Immature natural killer cell (primary cell): Measurements from ENCODE around the gene FOXL2NB. TPM values are rescaled to one million over a fixed set of nuclear protein-coding genes. Genes with fewer than 3 reads are reported as not detected.

Source experiments
- DNase-seq, 3 donors: peaks; one replicate each; pipeline ENCODE4 v3.0.0; 2022; ENCODE audit warnings: mixed read lengths in 1 of 3
- H3K27ac Mint-ChIP-seq, 6 donors: one replicate each; pipeline ENCODE4 v1.8.0; 2020; ENCODE audit warnings: mixed read lengths in 6 of 6, mild to moderate bottlenecking in 5 of 6, inconsistent platforms in 4 of 6, moderate library complexity in 3 of 6
- H3K27me3 Mint-ChIP-seq, 3 donors: one replicate each; pipeline ENCODE4 v1.8.0; 2020 to 2021; ENCODE audit warnings: low read depth in 3 of 3, mild to moderate bottlenecking in 3 of 3, mixed read lengths in 3 of 3, moderate library complexity in 3 of 3, inconsistent platforms in 1 of 3
- H3K36me3 Mint-ChIP-seq, 3 donors: one replicate each; pipeline ENCODE4 v1.8.0; 2020; ENCODE audit warnings: mixed read lengths in 3 of 3, inconsistent platforms in 2 of 3, mild to moderate bottlenecking in 2 of 3
- H3K4me1 Mint-ChIP-seq, 2 donors: one replicate each; pipeline ENCODE4 v1.8.0; 2020; ENCODE audit warnings: inconsistent platforms in 2 of 2, mild to moderate bottlenecking in 2 of 2, mixed read lengths in 2 of 2, moderate library complexity in 1 of 2
- H3K4me3 Mint-ChIP-seq, 5 donors: one replicate each; pipeline ENCODE4 v1.8.0; 2020; ENCODE audit warnings: mild to moderate bottlenecking in 5 of 5, mixed read lengths in 5 of 5, inconsistent platforms in 3 of 5, moderate library complexity in 3 of 5
- H3K9me3 Mint-ChIP-seq, 6 donors: one replicate each; pipeline ENCODE4 v1.8.0; 2020; ENCODE audit warnings: mild to moderate bottlenecking in 6 of 6, mixed read lengths in 6 of 6, inconsistent platforms in 4 of 6, moderate library complexity in 3 of 6
- polyA plus RNA-seq, 3 donors: library from polyadenylated mRNA; unstranded; fragments of 300-500 nt; fragmentation: Illumina TruSeq; gene quantifications; one replicate each; pipeline ENCODE4 v1.2.3, GENCODE V29; 2021

FOXL2NB gene
- polyA plus RNA-seq, 3 donors from 2014 or later: not detected

- H3K27ac Mint-ChIP-seq: peak overlapping the region in 1 of 6 donors; percentile 55
- peaks cover 44 to 62% (median 45%) of the 10 kb centered on the region in 3 donors for H3K27me3 Mint-ChIP-seq
- peaks cover 0 to 2% (median 0%) of the 10 kb centered on the region in 6 donors for H3K9me3 Mint-ChIP-seq
- DNase-seq: peak in 2 of 3 donors; percentile 30 to 32
- peaks cover 31 to 43% of the 10 kb centered on the region in 2 donors for H3K4me1 Mint-ChIP-seq
- peak overlapping the region; percentile 85 to 92 (median 88) for H3K4me3 Mint-ChIP-seq
- H3K36me3 Mint-ChIP-seq: peaks cover 0 to 3% (median 0%) of the 10 kb centered on the region in 3 donors
Observed at GRCh38 chr3:138944929-138945708, 1.9 kb upstream of the FOXL2NB start.

- Mint-ChIP-seq H3K9me3 (peaks cover 0 to 2% (median 0%) of the 10 kb centered on the region in 6 donors), H3K27ac (no peak overlapping the region), H3K36me3 (peaks cover 0 to 3% (median 0%) of the 10 kb centered on the region in 3 donors), H3K27me3 (peaks cover 46 to 59% (median 48%) of the 10 kb centered on the region in 3 donors), H3K4me3 (peak overlapping the region; percentile 22 to 88 (median 85)), H3K4me1 (peaks cover 35 to 47% of the 10 kb centered on the region in 2 donors)
- no peak for DNase-seq
Observed at GRCh38 chr3:138945709-138946662, 1.0 kb upstream of the FOXL2NB start.

- H3K36me3 Mint-ChIP-seq: peaks cover 0 to 3% (median 0%) of the 10 kb centered on the region in 3 donors
- H3K9me3 Mint-ChIP-seq: peaks cover 0 to 2% (median 0%) of the 10 kb centered on the region in 6 donors
- H3K27ac Mint-ChIP-seq: no peak overlapping the region
- no peak for DNase-seq
- H3K4me1 Mint-ChIP-seq: peaks cover 35 to 48% of the 10 kb centered on the region in 2 donors
- peaks cover 40 to 48% (median 45%) of the 10 kb centered on the region in 3 donors for H3K27me3 Mint-ChIP-seq
- peak overlapping the region; percentile 25 to 67 (median 48) for H3K4me3 Mint-ChIP-seq
Observed at GRCh38 chr3:138947495-138948121, 591 bp downstream of the FOXL2NB start.

- Mint-ChIP-seq H3K36me3 (peaks cover 0 to 3% (median 0%) of the 10 kb centered on the region in 3 donors), H3K4me3 (peak overlapping the region in 2 of 5 donors; percentile 53 to 67), H3K27ac (no peak overlapping the region), H3K9me3 (peaks cover 0 to 5% (median 0%) of the 10 kb centered on the region in 6 donors), H3K4me1 (peaks cover 35 to 45% of the 10 kb centered on the region in 2 donors), H3K27me3 (peaks cover 36 to 42% (median 41%) of the 10 kb centered on the region in 3 donors)
- no peak for DNase-seq
Observed at GRCh38 chr3:138948371-138949001, 1.5 kb downstream of the FOXL2NB start.

- no peak for DNase-seq
- Mint-ChIP-seq H3K4me3 (peak overlapping the region in 2 of 5 donors; percentile 8 to 14), H3K27ac (no peak overlapping the region), H3K9me3 (peaks cover 0 to 3% (median 0%) of the 10 kb centered on the region in 6 donors), H3K27me3 (peaks cover 32 to 36% (median 36%) of the 10 kb centered on the region in 3 donors), H3K36me3 (peaks cover 0 to 3% (median 0%) of the 10 kb centered on the region in 3 donors), H3K4me1 (peaks cover 32 to 40% of the 10 kb centered on the region in 2 donors)
Observed at GRCh38 chr3:138949002-138949418, 2.0 kb downstream of the FOXL2NB start.

GRCh38 chr3:138949445-138950005, 2.5 kb downstream of the FOXL2NB start:
- Mint-ChIP-seq H3K9me3 (peaks cover 0 to 3% (median 0%) of the 10 kb centered on the region in 6 donors), H3K4me3 (peak overlapping the region in 4 of 5 donors; percentile 14 to 40 (median 20)), H3K27me3 (peaks cover 31 to 32% (median 31%) of the 10 kb centered on the region in 3 donors), H3K4me1 (peaks cover 27 to 35% of the 10 kb centered on the region in 2 donors), H3K27ac (no peak overlapping the region), H3K36me3 (peaks cover 0 to 3% (median 0%) of the 10 kb centered on the region in 3 donors)
- no peak for DNase-seq

GRCh38 chr3:138950006-138950644, 3.1 kb downstream of the FOXL2NB start:
- no peak for DNase-seq

GRCh38 chr3:138950701-138951100, 3.7 kb downstream of the FOXL2NB start:
- Mint-ChIP-seq H3K27ac (no peak overlapping the region), H3K36me3 (no peaks in the 10 kb centered on the region), H3K4me3 (peak overlapping the region in 3 of 5 donors; percentile 1 to 51 (median 19)), H3K27me3 (peaks cover 24 to 31% (median 28%) of the 10 kb centered on the region in 3 donors), H3K4me1 (peaks cover 19 to 25% of the 10 kb centered on the region in 2 donors), H3K9me3 (peaks cover 0 to 3% (median 0%) of the 10 kb centered on the region in 6 donors)
- no peak for DNase-seq

More at GRCh38 chr3:138950006-138950644, 3.1 kb downstream of the FOXL2NB start:
- peaks cover 0 to 1% (median 0%) of the 10 kb centered on the region in 3 donors for H3K36me3 Mint-ChIP-seq
- peaks cover 0 to 3% (median 0%) of the 10 kb centered on the region in 6 donors for H3K9me3 Mint-ChIP-seq
- no peak overlapping the region for H3K27ac Mint-ChIP-seq
- H3K4me1 Mint-ChIP-seq: peaks cover 22 to 29% of the 10 kb centered on the region in 2 donors
- peaks cover 26 to 30% (median 29%) of the 10 kb centered on the region in 3 donors for H3K27me3 Mint-ChIP-seq
- H3K4me3 Mint-ChIP-seq: peak overlapping the region in 3 of 5 donors; percentile 1 to 51 (median 19)

GRCh38 chr3:138960417-138960852, 13.4 kb downstream of the FOXL2NB start:
- no peak for DNase-seq
- peaks cover 0 to 16% (median 12%) of the 10 kb centered on the region in 6 donors for H3K9me3 Mint-ChIP-seq
- no peak overlapping the region for H3K27ac Mint-ChIP-seq
- H3K4me1 Mint-ChIP-seq: peaks cover 16% of the 10 kb centered on the region in 2 donors
- peak overlapping the region in 3 of 5 donors; percentile 28 to 52 (median 46) for H3K4me3 Mint-ChIP-seq
- H3K27me3 Mint-ChIP-seq: peaks cover 4 to 29% (median 13%) of the 10 kb centered on the region in 3 donors
- no peaks in the 10 kb centered on the region for H3K36me3 Mint-ChIP-seq

- Mint-ChIP-seq H3K4me1 (peaks cover 16% of the 10 kb centered on the region in 2 donors), H3K9me3 (peaks cover 0 to 21% (median 19%) of the 10 kb centered on the region in 6 donors), H3K36me3 (peaks cover 0 to 3% (median 0%) of the 10 kb centered on the region in 3 donors), H3K27me3 (peaks cover 4 to 29% (median 14%) of the 10 kb centered on the region in 3 donors), H3K4me3 (no peak overlapping the region), H3K27ac (no peak overlapping the region)
- DNase-seq: no peak
Observed at GRCh38 chr3:138962854-138963560, 16.0 kb downstream of the FOXL2NB start.

- H3K27ac Mint-ChIP-seq: no peak overlapping the region
- DNase-seq: no peak
- peaks cover 4 to 24% (median 14%) of the 10 kb centered on the region in 3 donors for H3K27me3 Mint-ChIP-seq
- peaks cover 0 to 3% (median 0%) of the 10 kb centered on the region in 3 donors for H3K36me3 Mint-ChIP-seq
- peaks cover 0 to 21% (median 19%) of the 10 kb centered on the region in 6 donors for H3K9me3 Mint-ChIP-seq
- peaks cover 16% of the 10 kb centered on the region in 2 donors for H3K4me1 Mint-ChIP-seq
- no peak overlapping the region for H3K4me3 Mint-ChIP-seq
Observed at GRCh38 chr3:138964264-138964663, 17.2 kb downstream of the FOXL2NB start.
